CMK (cell line): Measurements from ENCODE around the gene TAF13.

Experiments
- DNase-seq: peaks from one replicate; pipeline ENCODE4 v3.0.0-alpha.2; 2010; ENCODE audit warnings: low read depth

Gene TAF13, protein sequence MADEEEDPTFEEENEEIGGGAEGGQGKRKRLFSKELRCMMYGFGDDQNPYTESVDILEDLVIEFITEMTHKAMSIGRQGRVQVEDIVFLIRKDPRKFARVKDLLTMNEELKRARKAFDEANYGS

DNA sequence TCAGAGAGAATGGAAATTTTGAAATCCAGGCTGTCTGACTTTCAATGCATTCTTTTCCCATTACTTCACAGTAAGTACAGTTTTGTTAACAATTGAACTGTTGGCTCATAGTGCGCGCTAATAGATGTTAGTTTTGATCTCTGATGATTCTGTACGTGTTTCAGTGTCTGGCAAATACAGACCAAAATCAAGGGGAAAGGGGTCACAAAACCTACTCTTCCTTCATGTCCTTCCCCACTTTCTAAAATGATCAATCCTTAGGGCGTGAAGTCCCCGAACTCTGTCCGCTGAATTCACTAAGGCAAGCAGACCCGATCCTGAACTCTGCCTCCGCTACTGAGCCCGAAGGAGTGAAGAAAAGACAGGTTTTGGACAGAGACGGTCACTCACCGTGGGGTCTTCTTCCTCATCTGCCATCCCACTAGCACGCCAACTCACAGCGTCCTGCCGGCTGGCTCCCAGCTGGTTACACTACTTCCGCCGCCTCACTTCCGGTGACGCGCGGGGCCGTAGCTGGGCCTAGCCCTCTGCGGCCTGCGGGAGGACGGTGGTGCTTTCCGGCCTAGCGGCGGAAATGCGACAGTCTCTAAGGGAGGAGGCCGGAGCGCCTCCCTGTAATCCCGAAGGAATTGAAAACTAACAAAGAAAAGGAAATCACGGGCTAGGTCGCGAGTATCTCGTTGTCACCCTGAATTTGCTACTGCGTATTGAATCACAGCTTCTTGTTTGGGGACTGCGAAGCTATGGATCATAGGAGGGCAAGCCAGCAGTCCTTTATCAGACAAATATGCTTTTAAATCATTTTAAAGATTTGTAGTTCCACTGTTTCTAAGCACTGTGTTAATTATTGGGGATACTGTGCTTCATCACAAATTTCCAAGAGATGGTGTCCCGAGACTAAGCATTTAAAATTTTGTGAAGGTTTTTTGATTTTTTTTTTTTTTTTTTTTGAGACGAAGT, at the start of gene TAF13:
Gene TAF13, minus strand, starts transcription at position 473 of the 960 bp plus-strand sequence. Its CDS starts 56 bp downstream, at position 417.
- peak; percentile 79 for DNase-seq

DNA sequence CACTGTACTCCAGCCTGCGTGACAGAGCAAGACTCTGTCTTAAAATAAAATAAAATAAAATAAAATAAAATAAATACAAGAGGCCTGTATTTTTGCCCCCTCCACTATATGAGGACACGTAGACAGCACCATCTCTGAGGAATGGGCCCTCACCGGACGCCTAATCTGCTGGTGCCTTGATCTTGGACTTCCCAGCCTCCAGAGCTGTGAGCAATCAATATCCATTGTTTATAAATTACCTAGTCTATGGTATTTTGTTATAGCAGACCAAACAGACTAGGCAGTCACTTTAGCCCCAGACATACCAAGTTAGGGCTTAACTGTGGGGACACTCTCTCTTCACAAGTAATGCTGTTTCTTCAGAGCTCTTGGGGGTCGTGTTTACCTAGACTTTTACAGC, 44.6 kb upstream of the TAF13 start:
- DNase-seq, result no peak

DNA sequence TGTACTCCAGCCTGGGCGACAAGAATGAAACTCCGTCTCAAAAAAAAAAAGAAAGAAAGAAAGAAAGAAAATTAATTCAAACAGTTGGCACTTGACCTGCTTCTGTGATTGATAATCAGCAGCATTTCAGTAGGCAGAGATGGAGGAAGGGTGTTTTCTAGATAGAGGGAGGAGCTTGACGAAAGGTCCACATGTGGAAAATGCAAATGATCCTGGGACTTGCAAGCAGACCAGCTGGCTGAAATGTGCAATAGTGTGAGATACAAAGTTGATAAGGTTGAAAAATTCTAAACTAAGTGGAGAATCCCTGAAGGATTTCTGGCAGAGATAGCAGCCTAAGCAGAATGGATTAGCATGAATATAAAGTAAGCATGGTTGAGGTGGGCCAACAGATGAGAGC, 42.3 kb upstream of the TAF13 start:
- DNase-seq, result no peak

DNA sequence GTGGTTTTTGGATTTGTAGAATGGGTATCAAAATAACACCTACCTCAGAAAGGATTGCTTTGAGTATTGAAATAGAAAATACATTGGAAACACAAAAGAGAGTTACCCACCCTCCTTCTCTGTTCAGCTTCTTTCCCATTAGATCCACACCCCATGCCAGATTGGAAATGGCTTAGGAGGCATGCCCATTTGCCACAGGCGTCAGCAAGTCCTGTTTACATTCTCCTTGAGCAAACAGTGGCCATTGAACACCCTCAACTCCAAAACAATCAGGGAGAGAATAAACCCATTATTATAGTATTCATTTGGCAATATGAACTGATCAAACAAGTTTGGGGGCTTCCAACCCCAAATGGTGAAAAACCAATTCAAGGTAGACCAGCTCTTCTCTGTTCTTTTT, 40.5 kb upstream of the TAF13 start:
- DNase-seq, result no peak

DNA sequence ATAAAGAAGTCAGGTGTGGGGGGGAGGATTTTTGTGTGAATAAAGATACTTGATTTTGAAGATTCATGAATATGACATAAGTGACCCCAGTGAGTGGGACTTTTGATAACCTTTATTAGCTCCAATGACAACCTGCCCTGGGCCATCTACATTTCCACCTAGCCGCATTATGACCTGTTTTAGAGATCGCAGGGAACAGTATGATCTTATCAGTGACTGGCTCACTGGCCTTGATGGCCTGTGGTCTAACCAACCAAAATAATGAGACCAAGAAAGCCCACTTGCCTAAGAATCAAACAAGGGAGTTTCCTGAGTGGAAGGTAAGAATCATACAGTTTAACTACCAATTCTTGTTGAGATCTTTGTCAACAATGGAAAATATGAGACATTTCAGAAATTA, 39.9 kb upstream of the TAF13 start:
- no peak for DNase-seq

DNA sequence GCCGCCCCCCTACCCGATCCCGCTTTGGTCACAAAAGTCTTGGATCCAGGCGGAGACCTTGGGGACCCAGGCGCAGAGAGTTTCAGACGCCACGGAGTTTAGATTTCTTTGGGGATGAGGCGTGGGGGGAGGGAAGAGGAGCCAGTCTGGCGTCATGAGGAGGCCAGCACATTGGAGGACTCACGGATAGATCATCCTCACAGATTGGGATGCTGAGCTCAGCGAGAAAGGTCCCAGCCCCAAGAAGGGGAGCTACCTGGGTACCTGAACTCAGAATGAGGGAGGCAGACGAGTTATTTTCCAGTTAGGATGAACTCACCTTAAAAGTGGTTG, 38.5 kb upstream of the TAF13 start:
- no peak for DNase-seq

DNA sequence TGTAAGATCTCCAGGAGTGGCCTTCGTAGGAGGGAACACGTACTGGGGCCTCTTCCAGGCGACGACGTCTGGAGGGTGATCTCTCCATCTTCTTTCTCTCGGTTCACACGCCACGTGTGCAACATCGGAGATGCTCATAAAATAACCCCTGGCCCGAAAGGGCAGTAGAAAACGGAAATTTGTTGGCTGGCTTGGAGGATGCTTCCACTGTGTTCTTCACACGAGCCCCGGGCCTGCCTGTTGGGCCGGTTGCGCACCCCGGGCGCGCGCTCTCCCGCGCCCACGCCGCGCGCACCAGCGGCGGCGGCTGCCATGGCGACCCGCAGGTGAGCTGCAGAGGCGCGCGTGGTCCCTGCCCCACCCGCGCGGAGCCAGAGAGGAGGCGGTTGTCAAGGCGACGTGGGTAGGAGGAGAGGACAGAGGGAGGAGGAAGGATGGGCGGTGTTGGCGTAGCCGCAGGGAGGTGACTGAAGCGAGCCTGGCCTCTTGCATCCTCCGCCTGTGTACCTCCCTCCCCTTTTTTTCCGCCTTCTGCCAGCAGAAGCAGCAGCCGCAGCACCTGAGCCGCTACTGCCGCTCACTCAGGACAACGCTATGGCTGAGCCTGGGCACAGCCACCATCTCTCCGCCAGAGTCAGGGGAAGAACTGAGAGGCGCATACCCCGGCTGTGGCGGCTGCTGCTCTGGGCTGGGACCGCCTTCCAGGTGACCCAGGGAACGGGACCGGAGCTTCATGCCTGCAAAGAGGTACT, 38.0 kb upstream of the TAF13 start, which contains the start of gene ELAPOR1:
Gene ELAPOR1, plus strand, starts transcription at position 526 of the 752 bp plus-strand sequence. Its CDS starts 69 bp downstream, at position 595.
- no peak for DNase-seq

DNA sequence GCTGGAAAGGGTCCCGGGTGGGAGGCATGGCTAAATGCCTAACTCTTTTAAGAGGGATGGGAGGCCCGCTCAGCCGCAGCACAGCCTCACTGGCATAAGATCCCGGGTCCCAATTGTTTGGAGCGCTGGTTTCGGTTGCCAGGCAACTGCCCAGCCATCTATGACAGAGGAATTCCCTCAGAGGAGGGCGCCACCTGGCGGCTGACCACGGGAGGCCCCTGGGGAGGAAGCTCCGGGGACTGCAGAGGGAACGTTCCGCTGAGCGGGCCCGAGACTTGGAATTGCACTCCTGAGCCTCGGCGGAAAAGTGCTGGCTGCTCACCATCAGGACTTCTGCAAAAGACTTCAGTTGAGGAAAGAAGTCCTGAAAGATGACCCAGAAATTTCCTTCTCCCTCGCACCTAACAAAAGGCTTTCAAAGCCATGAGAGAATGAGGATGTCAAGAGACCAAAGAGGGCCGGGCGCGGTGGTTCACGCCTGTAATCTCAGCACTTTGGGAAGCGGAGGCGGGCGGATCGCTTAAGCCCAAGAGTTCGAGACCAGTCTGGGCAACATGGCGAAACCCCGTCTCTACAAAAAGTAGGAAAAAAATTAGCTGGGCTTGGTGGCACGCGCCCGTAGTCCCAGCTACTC, 37.0 kb upstream of the TAF13 start:
- peak; percentile 58 for DNase-seq

DNA sequence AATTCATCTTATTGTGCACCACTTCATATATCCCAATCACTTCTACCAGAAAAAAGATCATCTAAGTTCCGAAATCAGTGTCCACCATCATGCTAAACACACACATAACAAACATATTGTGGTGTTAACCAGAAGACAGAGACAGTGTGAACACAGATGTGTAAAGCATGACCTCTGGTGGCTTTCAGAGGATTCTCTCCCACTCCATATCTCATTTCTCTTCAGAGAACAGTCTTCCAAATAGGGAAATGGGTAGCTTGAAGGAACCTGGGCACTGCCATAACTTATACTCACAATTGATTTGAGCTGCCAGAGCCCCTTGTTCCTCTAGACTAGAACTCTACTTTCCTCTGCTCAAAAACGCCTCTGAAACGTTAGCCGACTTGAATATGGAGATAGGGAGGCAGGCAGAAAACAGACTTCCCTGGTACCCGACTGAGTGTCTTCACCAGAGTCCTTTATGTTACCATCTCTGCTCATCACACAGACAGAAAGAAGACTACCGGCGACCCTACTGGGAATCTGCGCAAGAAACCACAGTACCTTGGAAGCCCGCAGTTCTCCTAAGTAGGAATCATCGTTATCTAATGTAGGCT, 36.4 kb upstream of the TAF13 start:
- DNase-seq, result no peak

DNA sequence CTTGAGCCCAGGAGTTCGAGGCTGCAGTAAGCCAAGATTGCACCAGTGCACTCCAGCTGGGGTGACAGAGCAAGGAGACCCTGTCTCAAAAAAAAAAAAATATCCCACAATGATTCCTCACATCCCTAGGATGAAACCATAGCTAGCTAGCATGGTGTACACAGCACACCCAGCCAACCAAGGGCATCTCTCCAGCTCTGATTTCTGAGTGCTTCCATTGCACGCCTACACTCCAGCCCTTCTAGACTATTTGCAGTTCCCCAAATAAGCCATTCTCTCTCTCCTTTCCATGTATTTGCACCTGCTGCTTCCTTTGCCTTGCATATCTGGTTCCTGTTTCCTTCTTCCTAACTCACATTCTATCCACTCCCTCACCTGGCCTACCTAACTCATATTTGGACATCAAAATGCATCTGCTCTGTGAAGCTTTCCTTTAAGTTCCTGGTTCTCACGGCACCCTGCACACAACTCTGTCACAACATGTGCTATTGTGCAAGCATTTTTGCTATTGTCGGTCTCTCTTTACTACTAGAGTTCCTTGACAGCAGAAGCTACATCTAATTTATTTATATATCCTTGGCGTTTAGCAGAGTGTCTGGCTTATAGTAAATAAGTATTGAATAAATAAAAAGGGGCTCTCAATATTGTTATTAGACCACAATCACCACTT, 35.7 kb upstream of the TAF13 start:
- no peak for DNase-seq

DNA sequence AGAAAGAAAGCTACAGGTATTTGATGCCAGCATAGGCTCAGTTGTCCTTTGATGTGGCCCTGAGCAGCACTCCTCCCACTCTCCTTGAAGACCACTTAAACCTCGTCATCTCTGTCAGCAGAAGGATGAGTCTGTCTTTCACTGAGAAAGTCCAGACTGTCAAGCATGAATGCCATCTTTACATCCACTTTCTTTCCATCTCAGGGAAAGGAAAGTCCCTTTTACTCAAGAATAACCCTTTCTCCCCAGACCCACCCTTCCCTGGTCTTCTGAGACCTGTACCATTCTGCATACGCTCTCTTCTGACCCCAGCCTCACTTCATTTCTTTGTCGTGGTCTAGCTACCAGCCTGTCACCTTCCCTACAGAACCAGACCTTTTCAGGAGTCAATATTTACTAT, 34.1 kb upstream of the TAF13 start:
- no peak for DNase-seq

DNA sequence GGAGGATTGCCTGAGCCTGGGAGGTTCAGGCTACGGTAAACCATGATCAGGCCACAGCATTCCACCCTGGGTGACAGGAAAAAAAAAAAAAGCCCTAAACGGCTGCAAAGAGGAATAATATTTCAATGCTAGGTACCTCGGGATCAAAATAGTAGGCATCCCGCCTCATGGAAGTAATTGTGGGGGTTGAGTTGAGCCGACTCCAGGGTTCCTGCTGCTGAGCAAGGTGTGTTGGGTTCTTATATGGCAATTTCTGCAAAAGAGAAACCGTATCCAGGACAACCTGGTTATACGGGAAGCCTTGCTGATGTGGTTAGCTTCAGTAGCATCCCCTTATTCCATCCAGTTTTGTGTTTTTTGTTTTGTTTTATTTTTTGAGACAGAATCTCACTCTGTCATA, 32.0 kb upstream of the TAF13 start:
- no peak for DNase-seq

DNA sequence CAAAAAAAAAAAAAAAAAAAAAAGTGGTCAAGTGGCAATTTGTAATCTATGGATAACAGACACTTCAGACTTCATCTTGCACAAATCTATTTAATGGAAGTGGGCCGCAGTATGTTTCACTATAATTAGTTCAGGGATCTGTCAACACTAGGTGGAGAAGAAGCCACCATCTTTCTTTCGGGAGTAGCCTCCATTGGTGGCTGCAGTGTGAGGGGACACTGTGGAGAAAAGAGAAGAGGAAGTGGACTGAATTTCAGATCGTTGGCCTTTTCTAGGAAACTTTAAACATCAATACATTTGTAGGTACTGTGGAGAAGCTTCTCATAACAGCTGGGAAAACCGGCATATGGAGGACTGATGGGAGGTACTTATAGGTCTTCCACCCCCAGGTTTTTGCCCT, 30.1 kb upstream of the TAF13 start:
- DNase-seq, result no peak

DNA sequence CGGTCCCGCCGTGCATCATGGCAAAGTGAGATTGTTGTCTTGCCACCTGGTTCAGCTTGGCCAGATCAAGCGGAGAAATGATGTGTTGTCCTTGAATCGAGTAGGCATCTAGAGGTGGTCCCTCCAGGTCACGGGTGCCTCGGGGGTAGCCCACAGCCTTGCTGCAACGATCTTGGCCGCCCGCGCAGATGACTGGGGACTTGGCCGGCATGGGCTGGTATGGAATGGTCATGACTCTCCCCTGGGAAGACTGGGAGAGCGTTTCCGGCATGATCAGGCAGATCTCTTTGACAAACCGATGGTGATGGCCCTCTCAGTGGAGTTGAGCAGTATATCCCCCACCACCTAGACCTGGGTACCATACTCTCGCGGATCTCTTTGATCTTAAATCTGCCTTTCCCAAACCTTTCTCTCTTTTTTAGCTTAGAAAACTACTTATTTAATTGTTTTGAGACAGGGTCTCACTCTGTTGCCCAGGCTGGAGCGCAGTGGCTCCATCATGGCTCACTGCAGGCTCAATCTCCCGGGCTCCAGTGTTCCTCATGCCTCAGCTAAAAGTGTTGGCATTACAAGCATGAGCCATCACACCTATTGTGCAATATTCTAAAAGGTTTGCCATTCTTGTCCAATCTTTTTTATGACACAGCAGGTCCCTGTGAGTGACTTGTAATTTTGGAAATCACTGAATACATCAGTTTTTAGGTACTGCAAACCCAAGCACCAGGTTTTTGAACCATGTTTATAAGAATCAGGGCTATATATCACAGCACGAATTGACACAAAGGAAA, 28.8 kb upstream of the TAF13 start:
- DNase-seq, result no peak

DNA sequence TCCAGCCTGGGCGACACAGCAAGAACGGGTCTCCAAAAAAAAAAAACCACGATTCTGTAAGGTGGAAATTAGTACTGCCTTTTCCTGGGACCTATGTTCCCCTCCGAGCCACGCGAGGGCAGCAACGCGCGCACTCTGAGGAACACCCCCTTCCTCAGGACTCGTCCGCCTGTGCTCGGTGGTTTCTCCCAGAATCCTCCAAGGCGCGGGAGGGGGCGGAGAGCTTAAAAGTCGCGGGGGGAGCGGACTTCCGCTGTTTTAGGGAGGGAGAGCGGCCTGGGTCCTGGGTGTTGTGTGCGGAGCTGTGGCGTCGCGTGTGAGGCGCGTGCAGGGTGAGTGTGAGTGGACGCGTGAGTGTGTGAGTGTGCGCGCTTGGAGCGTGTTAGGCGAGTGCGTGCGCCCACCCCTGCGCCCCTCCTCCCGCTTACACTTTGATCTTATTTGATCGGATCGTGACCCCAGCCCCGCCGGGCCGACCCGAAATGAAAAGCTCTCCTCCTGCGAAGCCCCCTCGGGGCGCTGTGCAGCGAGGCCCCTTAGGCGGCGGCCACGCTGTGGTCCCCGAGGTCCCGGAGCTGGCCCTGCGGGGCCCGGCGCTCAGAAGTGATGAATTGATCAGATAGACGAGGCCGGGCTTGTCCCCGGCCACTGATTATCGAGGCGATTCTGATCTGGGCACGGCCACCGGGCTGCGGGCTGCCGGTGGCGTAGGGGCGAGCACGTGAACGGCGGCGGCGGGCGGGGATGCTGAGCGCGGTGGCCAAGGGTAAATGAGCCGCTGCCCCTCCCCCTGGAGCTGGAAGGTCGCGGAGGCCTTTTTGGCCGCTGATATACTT, 24.4 kb upstream of the TAF13 start:
- DNase-seq, result peak; percentile 97

DNA sequence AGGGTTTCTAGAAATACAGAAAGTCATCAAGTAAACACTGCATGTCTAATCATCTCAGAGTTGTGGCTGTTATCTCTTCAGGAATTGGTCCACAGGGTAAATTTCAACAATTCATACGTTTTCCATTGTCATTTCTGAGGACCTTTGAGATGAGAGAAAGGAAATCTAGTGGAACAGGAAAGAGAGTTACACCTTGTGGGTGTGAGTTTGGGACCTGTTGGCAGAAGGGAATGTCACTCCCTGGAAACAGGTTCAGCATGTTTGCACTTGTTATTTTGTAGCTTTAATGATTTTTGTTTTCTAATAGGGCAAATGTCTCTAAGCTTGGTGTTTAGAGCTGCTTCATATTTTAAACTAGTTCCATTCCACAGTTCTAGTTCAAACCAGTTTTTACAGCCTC, 20.3 kb upstream of the TAF13 start:
- DNase-seq, result no peak

DNA sequence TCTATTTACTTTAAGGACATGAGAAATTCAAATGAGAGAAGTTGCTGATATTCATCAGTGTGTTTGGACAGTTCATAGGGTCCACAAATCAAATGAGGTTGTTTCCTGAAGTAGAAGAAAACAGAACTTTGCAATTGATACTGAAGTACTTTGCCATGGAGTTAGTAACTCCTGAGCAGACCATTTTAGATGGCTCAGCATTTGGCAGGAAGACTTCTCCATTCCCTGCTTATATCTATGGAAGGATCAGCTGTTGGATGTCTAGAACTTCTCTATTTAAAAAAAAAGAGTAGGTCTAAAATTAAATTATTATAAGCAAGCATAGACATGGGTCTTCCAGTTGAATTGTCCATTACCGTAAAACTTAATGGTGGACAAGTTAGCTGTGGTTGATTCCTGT, 19.8 kb upstream of the TAF13 start:
- no peak for DNase-seq

DNA sequence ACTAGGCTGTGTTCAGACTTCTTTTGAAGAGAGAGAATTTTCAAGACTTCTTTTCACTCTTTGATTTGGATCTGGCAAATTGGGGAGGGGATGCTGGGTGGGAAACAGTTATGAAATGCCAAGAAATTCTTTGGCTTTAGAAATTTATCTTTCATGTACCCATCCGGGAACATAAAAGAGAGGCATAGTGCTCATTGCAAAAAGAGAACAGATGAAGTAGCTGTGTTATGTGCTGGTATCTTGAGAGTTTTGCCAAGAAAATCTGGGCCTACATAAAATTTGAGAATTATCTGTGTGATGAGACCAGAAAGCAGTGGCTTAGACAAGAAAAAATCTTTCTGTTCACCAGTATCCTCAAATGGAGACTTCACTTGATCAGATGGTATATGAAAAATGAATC, 19.1 kb upstream of the TAF13 start:
- DNase-seq, result no peak

DNA sequence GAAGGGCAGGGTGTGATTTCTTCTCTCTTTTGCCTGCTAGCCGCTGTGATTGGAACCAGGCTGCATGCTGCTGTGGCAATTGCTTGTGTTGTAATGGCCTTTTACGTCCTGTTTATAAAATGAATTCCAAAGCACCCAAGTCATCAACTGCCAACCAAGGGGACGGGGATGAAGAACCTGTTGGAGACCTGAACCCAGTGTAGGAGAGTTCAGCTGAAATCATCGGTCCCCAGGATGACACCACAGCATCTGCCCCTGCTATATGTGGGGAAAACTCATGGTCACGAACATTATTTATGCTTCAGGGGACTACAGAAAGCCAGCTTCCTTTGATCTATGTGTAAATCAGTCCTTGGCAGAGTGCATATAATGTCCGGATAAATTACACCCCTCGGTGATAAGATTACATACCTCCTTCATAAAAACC, 18.6 kb upstream of the TAF13 start:
- DNase-seq, result no peak

DNA sequence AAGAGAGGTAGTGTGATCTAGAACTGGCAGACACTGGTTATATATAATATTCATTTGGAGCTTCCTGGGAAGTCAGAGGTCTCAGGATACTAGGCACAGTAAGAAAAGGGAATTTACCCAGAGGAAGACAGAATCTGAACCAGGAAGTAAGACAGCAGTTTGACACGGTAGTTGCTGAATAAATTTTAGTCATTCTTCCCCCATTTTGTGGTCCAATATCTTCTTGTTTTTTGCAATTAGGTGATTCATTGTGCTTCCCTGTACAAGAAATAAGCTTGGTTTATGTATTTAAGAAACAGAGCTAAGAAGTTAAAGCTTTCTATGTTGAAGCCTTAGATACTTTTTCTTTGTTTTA, 16.0 kb upstream of the TAF13 start:
- no peak for DNase-seq
